NT2/D1 (cell line): ENCODE measurements around the gene SIKE1.

Source experiments
- SUZ12 ChIP-seq: IDR thresholded peaks from 2 replicates; pipeline ENCODE4 v1.6.1; 2011; ENCODE audit not compliant: insufficient read length, insufficient read depth; ENCODE audit errors: extremely low read depth
- YY1 ChIP-seq: IDR thresholded peaks from 2 replicates; pipeline ENCODE4 v1.6.1; 2011; ENCODE audit not compliant: insufficient read length, insufficient read depth
- ZNF274 ChIP-seq: IDR thresholded peaks from 2 replicates; pipeline ENCODE4 v1.6.1; 2011; ENCODE audit warnings: mild to moderate bottlenecking, low read depth, low read length

DNA sequence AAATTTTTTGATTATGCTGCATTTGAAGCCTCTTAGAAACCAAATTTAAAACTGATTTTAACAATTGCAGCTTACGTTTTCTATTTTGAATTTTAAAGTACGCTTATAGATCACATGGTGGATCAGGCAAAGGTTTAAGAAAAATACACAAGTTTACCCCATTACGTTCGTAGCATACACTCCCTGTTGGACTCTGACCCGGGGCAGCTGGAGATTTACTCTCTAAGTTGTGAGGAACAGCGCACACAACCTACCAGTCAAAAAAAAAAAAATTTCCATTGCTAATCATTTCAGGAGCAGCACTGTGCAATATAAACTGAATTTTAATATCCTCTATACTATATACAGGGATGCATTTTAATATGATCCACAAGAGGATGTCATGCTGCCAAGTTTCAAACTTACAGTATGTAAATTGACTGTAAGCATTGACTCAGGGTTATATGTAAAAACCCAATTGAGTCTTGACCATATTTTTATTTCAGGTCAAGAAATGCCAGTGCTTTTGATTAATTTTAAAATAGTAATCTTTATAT lies 43.1 kb downstream of the SIKE1 start:
- TF ChIP-seq YY1 (no peak), ZNF274 (no peak), SUZ12 (no peak)
